Brain pericyte (primary cell): ENCODE results near the gene HERC2.
"Not testable (repeated sequence)": the region's sequence is repeated elsewhere in the genome, so short reads cannot be mapped to it uniquely, and the experiment has no call there.

ENCODE experiments used
- DNase-seq: peaks from one replicate; pipeline ENCODE4 v3.0.0-alpha.2; 2012; ENCODE audit warnings: low read depth, low spot score

The HERC2 gene

DNA sequence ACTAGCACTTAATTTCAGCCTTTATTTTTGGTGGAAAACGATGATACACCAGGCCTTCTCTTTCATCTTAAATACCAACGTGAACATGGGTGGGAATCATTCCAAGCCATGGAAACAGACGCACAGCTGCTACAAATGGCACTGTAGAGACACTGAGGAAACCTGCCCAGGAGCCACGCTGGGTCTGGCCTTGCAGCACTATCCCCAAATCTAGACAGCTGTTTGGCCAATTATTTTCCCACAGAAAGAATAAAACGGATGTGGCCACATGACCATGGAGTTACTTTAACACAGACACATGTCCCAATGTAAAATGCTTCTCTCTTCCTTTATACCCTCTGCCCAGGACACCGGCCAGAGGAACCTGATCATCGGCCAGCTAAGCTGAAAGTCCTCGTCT lies 139.2 kb downstream of the HERC2 start:
- no peak for DNase-seq

DNA sequence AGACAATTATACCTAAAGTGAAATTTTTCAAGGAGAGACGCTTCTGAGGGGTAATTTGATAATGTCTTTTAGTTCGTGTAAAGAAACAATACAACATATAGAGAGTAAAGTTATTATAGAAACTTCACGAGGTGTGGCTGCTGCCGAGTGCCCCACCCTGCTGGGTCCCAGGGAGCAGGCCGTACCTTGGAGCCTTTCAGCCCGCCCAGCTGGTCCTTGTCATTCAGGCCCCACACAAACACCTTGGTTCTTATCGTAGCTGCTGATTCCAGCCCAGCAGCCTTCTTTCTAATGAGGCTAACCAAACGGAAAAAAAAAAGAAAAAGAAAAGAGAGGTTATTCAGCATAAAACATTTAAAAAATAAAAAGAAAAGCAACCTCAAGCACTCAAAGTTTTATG lies 139.8 kb downstream of the HERC2 start:
- DNase-seq = no peak

DNA sequence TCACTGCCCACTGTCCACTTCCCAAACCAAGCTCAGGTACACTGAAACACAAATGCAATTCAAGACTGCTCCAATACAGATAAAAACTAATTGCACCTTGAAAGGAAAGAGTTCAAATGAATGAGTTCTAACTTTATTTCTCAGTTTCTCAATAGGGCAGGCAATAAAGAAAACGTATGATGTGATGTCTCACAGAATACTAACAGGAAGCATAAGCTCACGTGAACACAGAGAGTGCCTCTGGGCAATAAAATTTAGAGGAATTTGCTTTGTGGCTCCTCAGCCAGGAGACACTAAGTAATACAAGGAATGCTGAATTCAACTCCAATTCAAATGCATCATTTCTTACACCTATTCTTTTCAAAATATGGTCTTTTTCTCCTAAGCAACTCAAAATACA lies 140.6 kb downstream of the HERC2 start:
- DNase-seq = no peak

DNA sequence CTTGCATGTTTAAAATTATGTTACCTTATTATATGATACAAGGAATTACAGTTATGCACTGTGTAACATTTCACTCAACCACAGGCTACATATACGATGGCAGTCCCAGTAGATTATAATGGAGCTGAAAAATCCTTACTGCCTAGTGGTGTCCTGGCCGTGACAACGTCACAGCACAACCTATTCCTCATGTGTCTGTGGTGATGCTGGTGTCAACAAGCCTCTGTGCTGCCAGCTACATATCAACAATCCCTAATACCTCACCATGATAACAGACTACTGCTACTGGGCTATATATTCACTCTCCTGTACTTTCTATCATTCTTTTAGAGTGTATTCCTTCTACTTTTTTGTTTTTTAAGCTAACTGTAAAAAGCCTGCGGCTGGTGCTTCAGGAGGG lies 142.7 kb downstream of the HERC2 start:
- DNase-seq = no peak

DNA sequence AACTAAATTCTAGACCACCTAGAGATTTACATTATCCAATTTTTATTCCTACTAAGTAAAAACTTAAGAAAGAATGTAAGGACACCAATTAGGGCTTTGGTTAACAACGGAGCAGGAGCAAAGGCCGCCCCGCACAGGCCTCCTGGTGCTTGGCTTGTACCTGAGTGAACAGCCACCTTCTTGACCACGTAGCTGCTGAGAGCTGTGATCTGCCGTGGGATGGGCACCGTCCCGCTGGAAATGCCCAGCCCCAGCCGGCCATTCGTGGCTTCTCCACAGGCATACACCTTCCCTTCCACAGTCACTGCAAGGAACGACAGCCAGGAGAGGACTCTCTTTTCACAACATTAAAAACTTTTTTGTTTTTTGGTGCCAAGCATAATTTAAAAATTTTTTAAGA lies 143.3 kb downstream of the HERC2 start:
- DNase-seq = no peak

DNA sequence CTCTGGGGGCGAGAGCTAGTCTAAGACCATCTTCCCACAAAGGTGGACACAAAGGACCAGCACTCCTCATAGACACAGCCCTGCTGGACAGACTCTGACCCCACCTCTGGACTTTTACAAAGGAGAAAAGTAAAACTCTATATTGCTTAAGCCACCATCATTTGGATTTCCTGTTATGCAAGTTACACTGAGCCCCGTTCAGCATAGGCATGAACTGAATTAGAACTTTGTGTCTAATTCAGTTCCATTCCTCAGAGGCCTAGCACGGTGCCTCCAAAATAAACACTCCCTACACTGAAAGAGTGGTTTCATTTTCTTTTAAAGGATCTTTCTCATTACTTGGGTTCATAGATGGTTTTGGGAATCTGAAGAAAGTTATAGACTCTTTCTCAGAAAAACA lies 143.7 kb downstream of the HERC2 start:
- DNase-seq = no peak

DNA sequence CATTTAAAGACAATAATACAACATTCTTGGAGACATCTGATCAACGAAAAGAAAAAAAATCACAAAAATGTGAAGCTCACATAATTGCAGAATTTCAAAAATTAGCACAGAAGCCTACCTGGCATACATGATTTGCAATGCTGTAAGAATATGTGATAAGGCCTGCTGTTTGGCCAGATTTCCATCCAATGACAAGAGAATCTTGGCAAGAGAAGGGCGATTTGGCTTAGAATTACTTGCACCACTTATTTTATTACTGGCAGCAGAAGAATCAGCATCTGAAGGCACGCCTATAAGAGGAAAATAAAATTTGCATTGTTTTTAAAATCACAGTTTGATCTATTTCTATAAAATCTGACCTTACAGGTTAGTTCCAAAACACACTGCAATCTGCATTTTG lies 152.6 kb downstream of the HERC2 start:
- no peak for DNase-seq

DNA sequence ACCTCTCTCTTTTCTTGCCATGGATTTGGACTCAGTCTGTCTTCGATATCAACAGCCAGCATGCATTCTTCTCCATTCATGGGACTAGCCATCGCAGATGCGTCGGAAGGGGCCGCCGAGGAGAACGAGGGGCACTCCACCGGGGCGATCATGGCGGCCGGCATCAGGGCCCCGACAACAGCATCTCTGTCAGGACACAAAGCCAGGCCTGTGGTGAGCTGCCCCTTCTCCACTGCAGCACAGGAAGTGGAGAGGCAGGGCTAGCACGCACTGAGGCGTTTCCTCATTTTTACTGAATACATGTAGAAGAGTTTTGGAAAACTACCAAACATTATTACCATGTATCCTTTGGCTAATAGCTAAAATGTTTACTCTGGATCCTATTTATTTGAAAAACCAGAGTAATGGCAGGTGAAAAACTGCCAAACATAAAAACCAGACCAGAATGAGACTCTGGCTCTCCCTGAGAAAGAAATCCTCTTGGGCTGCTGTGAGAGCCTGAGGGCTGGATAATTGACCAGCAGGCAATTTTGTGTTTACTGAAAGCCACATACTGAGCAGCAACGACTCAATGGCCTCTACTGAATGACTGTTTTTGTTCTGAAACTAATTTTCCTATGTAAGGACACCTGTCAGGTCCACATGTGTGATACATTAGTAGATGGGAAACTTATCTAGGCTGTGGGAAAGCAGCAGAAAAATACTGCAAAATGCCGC lies 153.4 kb downstream of the HERC2 start:
- DNase-seq = not testable (repeated sequence)

DNA sequence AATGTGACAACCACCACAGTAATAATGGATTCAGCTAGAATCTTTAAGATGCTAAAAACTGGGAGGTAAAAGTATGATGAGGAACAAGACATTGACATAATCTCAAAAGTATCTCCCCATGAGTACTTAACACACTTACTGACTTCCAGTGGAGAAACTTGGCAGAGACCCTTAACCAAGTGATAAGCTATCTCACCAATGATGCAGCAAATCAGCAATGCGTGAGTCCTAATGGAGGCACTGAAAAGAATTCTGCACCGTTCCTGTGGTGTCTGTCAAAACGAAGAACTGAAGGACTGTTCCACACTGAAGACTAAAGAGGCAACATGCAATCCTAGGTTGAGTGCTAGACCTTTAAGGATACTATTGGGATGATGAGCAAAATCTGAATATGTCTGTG lies 154.9 kb downstream of the HERC2 start:
- DNase-seq = no peak

DNA sequence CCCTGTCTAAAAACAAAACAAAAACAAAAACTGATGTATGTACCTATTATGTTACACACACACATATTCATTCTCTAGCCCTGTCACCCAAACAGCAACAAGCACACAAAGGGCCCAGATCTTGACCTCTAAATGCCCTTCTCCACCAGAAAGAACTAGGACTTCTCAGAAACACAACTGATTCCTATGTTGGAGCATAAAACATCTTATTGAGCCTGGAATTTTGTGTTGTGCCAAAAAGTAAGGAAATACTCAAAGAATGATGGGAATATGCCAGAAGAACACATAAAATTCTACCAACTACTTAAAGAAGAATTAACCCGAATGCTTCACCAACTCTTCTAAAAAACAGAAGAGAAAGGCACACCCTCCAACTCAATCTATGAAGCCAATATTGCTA lies 156.2 kb downstream of the HERC2 start:
- no peak for DNase-seq

DNA sequence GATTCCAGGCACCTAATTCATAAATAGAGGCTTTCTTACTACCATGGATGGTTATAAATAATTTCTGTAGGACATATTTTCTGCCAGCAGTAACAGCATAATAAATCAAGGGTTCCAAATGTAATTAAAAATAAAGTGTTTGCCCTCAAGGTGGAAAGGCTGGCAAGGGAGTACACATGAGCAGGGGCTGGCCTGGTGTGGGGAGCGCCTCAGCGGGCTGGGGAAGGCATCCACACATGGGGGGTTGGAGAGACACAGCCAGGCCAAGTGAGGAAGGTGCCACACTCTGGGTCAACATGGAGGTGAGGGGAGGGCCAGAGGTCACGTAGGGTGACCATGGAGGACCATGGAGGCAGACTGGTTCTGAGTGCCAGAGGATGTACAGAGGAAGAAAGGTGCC lies 157.1 kb downstream of the HERC2 start:
- no peak for DNase-seq

DNA sequence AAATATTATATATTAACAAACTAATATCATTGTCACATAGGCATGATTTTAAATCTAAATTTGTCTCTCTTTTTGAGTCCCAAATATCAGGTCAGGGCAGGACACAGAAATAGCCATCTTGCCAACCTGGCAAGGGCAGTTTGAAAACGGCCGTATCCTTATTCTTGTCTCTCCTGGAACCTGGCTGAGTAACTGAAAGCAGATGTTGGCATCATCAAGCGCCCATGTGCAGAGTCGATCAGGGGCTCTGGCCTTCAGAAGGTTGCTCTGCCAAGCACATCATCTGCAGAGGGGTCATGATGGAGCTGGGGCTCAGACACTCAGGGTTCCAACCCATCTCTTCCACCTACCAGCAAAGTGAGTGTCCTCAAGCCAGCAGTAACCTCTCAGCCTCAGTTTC lies 167.7 kb downstream of the HERC2 start:
- DNase-seq = no peak

DNA sequence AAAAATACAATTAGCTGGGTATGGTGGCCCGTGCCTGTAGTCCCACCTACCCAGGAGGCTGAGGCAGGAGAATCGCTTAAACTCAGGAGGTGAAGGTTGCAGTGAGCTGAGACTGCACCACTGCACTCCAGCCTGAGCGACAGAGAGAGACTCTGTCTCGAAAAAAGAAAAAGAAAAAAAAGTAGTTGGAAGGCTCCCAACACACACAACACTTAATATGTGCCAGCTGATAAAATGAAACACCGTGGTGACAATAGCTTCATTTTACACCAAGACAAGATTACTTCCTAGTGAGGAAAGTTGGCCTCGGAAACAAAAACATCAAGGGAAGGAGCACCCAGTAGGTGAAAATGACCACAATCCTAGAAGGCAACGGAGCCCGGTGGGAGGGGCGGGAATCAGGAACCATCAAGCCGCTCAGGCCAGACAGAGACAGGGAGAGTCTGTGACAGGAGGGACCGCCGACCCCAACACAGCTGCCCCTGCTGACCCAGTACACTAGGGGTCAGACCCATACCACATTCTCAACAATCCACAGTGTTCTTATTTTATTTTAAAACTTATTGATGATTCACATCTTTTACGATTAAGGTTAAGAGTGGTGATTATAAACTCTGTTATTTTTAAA lies 168.4 kb downstream of the HERC2 start:
- no peak for DNase-seq

DNA sequence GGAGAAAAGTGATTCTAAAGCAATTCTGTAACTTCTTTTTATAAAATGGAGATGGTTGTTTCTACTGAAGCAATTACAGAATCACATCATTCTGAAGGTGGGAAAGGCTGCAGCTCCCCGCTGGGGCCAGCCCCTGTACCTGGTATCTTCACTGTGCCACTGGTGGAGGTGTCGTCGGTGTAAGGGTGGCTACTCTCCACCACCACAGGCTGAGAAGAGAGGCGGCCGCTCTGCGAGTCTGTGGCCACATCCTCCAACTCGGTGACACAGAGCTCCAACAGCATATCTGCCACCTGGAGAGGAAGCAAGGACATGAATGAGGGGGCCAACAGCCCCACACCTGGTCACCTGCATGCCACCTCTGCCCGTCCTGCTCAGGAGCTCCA lies 169.4 kb downstream of the HERC2 start:
- DNase-seq = not testable (repeated sequence)

DNA sequence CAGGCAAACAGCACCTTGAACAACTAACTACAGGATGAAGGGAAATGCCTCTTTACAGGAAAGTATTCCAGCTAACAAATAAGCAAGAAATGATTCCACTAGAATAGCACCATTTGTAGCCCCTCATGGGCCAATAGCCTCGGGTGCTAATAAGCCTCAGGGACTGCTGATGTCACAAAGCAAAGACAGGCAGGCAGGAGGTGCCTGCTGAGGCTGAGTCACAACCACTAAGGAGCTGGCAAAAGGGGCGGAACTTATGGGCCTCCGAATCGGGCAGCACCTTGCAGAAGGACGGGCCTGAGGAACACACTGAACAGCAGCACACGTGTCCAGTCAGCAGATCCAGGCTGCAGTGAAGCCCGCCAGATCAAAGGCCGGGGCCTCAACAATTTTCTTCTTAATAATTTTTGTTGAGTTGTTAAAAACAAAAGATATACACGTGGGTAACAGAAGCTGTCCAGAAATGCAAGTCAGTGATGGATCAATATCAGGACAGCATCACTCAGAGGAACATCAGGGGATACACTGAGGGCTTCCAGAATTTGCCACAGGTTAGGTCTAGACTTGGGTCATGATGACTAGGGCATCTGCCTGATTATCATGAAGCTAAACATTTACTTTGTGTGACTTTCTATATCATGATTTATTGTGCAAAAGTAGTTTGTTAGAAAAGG lies 170.0 kb downstream of the HERC2 start:
- DNase-seq = not testable (repeated sequence)

DNA sequence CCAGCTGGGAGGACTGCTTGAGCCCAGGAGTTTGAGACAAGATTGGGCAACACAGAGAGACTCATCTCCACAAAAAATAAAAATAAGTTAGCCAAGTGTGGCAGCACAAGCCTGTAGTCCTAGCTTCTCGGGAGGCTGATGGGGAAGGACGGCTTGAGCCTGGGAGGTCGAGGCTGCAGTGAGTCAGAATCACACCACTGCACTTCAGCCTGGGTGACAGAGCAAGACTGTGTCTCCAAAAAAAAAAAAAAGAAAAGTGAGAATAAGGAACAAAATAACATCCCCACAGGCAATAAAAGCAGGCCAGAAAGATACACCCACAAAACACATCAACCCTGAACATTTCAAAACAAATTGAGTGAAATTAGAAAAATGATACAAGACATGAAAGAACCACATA lies 174.2 kb downstream of the HERC2 start:
- no peak for DNase-seq

DNA sequence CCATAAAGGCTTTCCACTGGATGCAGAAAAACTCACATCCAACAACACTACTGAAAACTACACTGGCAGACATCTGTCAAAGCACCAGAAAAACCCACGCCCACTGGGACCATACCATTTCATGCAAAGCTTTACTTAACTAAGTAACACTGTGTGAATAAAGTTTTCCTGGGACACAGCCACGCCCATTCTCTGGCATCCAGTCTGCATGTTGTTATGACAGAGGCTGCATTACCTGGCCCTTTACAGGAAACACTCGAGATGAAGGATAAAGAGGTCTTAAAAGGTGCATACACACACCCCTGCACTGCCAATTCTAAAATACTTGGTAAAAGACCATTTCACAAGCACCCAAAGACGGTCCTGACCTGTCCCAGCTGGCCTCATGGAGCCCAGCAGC lies 176.6 kb downstream of the HERC2 start:
- DNase-seq = not testable (repeated sequence)

DNA sequence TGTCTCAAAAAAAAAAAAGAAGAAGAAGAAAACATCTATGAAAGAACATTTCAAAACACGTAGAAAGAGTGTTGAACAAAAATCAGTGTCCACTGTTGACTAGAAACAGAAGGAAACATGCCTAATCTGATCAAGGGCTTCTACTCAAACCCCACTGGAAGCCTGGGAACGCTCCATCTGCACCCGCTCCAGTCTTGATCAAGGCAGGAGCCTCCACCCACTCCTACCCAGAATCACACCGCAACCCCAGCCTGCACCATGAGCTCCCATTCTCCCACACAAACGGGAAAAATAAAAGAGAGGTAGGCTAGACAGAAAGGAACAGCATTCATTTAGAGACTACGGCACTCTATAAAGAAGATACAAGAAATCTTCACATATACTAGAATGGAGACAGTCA lies 181.9 kb downstream of the HERC2 start:
- no peak for DNase-seq

DNA sequence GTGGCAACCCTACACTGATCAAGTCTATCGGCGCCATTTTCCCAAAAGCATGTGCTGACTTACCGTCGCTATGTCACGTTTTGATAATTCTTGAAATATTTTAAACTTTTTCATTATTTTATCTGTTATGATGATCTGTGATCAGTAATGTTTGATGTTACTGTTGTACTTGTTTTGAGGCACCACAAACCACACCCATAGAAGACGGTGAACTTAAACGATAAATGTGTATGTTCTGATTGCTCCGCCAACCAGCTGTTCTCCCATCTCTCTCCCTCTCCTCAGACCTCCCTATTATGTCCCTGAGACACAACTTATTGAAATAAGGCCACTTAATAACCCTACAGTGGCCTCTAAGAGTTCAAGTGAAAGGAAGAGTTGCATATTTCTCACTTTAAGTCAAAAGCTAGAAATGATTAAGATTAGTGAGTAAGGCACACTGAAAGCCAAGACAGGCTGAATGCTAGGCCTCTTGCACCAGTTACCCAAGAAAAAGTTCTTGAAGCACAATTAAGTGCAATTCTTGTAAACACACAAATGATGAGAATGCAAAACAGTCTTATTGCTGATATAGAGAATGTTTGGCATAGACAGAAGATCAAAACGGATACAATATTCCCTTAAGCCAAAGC lies 184.5 kb downstream of the HERC2 start:
- not testable (repeated sequence) for DNase-seq

DNA sequence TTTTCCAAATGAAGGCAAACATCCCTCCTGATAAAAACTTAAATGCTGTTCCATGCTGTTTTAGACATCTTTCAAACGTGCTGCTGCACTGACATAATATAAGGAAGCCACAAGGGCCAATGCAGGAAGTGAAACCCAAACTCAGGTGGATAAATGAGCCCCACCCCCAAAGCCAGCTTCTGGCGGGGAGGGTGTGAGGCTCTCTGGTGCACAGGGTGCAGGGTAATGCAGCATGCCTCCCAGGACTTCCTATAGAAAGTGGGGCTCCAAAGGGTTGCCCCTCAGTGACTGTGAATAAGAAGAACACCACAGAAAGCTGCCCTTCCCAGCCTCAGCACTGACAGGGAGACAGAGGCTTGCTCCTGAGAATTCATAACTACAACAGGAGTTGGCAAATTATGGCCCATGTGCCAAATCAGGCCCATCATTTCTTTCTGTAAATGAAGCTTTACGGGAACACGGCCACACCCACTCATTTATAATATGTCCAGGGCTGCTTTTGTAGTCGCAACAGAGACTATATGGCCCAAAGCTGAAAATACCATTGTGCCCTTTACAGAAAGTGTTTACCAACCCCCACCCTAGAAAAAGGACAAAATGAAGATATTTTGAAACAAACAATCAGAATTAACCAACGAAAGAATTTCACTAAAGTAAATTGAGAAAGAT lies 185.6 kb downstream of the HERC2 start:
- not testable (repeated sequence) for DNase-seq

DNA sequence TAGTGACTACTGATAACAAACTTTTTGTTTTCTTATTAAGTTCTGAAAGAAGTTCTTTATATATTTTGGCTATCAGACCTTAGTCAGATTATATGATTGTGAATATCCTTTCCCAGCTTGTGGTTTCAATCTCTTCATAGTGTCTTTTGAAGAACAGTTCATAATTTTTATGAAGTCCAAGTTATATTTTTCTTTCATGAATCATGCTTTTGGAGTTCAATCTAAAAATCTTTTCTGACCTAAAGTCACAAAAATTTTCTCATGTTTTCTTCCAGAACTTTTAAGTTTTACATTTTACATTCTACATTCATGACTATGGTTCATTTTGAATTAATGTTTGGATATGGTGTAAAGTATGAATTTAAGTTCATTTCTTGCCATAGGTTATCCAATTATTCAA lies 188.7 kb downstream of the HERC2 start:
- DNase-seq = no peak
